GM18502 (cell line): ENCODE measurements around the gene CALB2.
"Not testable (repeated sequence)": the region's sequence is repeated elsewhere in the genome, so short reads cannot be mapped to it uniquely, and the experiment has no call there.

Source experiments
- ATAC-seq: cut with Tn5 transposase; IDR thresholded peaks from one replicate; pipeline ENCODE4 v1.9.1; 2021; ENCODE audit warnings: mild to moderate bottlenecking; ENCODE audit not compliant: unreplicated experiment, poor library complexity

The CALB2 gene, protein sequence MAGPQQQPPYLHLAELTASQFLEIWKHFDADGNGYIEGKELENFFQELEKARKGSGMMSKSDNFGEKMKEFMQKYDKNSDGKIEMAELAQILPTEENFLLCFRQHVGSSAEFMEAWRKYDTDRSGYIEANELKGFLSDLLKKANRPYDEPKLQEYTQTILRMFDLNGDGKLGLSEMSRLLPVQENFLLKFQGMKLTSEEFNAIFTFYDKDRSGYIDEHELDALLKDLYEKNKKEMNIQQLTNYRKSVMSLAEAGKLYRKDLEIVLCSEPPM

DNA sequence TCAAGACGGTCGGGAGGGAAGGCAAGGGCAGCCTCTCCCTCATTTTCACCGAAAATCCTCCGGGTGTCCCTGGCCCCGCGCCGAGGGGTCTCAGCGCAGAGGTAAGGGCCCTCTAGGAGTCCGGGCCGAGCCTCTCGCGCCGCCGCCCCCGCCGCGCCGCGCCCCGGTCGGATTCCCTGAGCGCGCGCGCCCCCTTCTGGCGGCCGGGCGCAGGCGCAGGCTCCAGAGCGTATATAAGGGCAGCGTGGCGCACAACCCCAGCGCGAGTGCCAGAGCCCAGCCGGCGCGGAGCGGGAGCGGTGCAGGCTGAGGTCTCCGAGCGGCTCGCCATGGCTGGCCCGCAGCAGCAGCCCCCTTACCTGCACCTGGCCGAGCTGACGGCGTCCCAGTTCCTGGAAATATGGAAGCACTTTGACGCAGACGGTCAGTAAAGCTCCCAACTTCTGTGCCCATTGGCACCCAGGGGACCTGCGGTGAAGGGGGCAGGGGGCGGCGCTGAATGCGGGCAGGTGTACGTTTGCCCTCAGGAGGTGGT is at the start of gene CALB2:
TSS of gene CALB2 (plus strand) at position 260 of the 535 bp plus-strand sequence. CDS start at position 330, 70 bp downstream.
- peak; percentile 90 for ATAC-seq

- ATAC-seq: no peak
Observed at GRCh38 chr16:71311553-71312158, 46.9 kb upstream of the CALB2 start.

DNA sequence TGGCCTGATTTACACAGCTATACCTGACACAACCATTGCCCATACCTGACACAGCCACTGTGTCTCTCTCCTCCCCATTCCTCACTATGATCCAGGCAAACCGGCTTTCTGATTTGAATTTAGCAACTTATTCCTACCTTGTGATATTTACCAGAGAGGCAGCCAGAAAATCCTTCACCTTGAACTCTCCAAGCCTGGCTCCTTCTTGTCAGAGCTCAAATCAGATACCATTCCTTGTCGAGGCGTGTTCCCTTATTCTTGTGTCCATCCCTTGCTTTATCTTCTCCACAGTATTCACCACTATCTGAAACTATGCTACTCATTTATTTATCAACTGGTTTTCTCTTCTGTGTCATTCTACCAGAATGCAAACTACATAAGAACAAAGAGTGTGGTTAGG is 44.9 kb upstream of the CALB2 start:
- not testable (repeated sequence) for ATAC-seq

- no peak for ATAC-seq
Observed at GRCh38 chr16:71315269-71315668, 43.3 kb upstream of the CALB2 start.

- no peak for ATAC-seq
Observed at GRCh38 chr16:71319999-71320398, 38.5 kb upstream of the CALB2 start.

- ATAC-seq: no peak
Observed at GRCh38 chr16:71327720-71328119, 30.8 kb upstream of the CALB2 start.

GRCh38 chr16:71328151-71328550 is 30.4 kb upstream of the CALB2 start:
- no peak for ATAC-seq

GRCh38 chr16:71337631-71338030 is 20.9 kb upstream of the CALB2 start:
- no peak for ATAC-seq

GRCh38 chr16:71338193-71338592 is 20.3 kb upstream of the CALB2 start:
- ATAC-seq: no peak

DNA sequence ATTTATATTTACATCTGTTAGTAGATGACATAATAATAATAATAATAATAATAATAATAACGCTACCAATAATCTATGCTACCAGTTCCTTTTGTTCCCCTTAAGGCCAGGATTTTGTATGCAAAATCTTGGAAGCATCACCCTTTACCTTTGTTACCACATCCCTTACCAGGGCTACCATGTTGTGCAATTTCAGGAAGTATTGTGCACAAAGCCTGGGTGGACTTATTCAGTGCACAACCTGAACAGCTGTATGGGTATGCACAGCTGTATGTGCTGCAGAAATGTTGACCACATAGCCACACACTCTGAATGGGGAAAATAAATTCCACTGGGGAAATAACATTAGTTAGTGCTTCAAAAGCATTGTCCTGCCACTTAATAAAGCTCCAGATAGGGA is 19.9 kb upstream of the CALB2 start:
- ATAC-seq: no peak

DNA sequence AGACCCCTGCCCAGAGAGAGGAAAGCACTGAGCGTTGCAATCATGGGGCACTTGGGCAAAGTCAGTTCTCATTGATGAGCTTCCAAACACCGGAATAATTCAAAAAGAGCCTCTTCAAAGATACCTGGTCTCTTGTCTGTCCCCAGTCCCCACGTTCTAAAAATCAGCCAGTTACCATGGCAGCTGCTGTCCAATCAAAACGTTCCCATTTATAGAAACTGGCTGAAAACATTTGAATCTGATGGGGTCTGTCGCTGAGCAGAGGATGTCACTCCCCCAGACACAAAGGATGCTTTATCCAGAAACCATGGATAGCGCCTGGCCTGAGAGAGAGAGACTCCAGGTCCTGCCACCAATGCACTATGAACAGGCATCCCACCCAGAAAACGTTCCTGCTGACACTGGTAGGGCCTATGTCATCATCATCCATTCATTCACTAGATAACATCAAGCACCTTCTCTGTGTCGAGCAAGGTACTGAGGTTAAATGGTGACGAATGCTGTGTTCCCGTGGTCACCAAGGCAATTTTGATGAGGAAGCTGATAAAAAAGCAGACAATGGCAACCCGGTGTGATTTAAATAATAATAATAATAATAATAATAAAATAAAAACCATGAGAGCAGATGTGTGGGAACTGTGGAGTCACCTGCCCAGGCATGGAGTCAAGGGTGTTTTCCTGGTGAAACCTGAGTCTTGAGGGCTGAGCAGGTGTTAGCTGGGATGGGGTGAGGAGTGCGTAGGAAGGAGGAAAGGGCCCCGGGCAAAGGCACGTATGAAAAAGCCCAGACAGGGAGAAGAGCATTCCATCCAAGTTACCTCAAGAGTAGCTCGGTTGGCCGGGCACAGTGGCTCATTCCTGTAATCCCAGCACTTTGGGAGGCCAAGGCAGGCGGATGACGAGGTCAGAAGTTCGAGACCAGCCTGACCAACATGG is 19.0 kb upstream of the CALB2 start:
- ATAC-seq: no peak

GRCh38 chr16:71340406-71340805 is 18.1 kb upstream of the CALB2 start:
- no peak for ATAC-seq

DNA sequence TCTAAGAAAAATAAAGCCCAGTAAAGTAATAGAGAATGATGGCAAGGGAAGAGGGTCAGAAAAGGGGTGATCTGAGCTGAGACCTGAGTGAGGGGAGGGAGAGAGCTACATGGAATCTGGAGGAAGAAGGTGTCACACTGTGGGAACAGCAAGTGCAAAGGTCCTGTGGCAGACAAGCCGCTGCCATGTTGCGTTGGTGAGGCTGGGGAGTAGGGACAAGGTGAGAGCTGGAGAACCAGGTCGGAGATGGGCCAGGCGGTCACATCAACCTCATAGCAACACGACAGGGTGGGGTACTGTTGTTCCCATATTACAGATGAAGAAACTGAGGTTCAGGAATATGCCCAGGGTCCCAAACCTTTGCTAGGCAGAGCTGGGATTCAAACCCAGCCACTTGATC is 16.6 kb upstream of the CALB2 start:
- no peak for ATAC-seq

- no peak for ATAC-seq
Observed at GRCh38 chr16:71343078-71343477, 15.4 kb upstream of the CALB2 start.

DNA sequence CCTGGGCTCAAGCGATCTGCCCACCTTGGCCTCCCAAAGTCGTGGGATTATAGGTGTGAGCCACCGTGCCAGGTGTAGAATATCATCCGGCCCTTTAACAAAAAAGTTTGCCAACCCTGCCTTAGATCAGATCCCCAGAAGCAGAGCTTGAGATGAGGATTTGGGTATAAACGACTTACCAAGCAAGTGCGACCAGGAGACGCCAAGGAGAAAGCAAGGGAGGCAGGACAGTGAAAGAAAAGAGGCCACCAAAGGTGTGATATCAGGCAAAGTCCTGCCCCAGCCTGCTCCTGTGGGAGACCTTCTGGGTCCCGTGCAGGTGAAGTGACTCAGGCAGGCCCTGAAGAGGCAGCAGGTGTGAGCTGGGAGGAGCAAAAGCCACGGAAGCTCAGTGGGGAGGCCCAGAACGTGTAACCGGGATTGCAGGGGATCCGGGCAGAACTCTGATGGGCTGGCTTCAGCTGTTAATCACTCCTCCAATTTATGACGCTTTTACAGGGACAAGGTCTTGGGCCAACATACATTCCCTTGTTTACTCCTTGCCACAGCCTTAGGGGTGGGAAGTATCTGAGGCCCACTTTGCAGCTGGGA is 14.1 kb upstream of the CALB2 start:
- ATAC-seq: no peak

DNA sequence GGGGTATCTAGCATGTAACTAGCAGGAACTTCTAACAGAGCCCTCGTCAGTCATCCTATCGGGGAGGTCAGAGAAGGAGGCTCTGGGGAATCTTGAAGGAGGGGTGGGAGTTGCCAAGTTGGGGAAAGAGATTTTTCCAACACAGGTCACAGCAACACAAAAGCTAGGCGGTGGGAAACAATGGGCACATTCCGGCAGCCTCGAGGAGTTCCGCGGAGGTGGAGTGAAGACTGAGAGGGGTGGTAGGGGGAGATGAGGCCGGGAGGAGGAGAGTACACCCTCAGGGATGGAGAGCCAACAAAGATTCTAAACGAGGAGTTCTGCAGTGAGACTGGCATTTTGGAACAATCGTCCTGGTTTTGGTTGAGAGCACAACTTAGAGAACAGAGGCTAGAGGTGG is 13.5 kb upstream of the CALB2 start:
- ATAC-seq: no peak

GRCh38 chr16:71347146-71347545 is 11.4 kb upstream of the CALB2 start:
- ATAC-seq: no peak

- ATAC-seq: no peak
Observed at GRCh38 chr16:71348262-71349085, 10.0 kb upstream of the CALB2 start.

DNA sequence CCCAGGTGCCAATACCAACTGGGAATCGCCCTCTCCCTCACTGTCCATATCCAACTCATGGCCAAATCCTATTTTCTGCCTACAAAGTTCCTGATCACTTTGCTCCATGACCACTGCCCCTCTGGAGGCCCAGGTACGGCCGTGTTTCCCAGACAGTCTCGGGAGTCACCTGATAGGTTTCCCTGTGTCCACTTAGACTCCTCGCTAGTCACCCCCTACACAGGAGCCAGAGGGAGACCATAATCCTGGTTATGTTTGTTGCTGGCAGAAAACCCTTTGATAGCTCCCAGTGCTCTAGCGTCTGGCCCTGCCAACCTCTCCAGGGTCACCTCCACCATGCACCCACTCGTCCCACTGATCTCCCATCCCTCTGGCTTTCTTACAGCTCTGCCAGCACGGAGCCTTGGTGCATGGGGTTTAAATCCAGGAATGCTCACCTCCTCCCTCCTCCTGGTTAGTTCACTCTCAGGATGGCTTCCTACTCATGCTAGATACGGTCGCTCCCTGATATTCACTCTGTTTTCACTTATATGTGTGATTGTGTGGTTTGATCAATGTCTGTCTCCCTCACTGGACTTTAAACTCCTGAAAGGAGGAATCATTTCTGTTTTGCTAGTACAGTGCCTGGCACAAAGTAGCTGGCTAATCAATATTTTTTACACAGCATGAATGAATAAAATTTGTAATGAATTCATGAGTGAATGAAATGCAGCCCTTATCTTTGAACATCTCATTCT is 7.5 kb upstream of the CALB2 start:
- no peak for ATAC-seq
